Neural cell (in vitro differentiated cells): ENCODE measurements around the gene CTU1.

ENCODE experiments used
- TAF1 ChIP-seq: IDR thresholded peaks from 2 replicates; pipeline ENCODE4 v1.6.1; 2012; ENCODE audit warnings: low read depth
- TF ChIP-seq, protein P1 (sequence below): fragments of 450-650 bp; IDR thresholded peaks from 2 replicates; pipeline ENCODE4 v1.5.1; 2014; ENCODE audit warnings: antibody characterized with exemption, mild to moderate bottlenecking, moderate library complexity; ENCODE audit not compliant: poor library complexity, severe bottlenecking

GRCh38 chr19:51157265-51157664 is 49.1 kb upstream of the CTU1 start:
- TF ChIP-seq, protein P1, sequence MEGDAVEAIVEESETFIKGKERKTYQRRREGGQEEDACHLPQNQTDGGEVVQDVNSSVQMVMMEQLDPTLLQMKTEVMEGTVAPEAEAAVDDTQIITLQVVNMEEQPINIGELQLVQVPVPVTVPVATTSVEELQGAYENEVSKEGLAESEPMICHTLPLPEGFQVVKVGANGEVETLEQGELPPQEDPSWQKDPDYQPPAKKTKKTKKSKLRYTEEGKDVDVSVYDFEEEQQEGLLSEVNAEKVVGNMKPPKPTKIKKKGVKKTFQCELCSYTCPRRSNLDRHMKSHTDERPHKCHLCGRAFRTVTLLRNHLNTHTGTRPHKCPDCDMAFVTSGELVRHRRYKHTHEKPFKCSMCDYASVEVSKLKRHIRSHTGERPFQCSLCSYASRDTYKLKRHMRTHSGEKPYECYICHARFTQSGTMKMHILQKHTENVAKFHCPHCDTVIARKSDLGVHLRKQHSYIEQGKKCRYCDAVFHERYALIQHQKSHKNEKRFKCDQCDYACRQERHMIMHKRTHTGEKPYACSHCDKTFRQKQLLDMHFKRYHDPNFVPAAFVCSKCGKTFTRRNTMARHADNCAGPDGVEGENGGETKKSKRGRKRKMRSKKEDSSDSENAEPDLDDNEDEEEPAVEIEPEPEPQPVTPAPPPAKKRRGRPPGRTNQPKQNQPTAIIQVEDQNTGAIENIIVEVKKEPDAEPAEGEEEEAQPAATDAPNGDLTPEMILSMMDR = no peak
- no peak for TF ChIP-seq TAF1
